OCI-LY1 (cell line): ENCODE results near the gene RAB6B.

Source experiments
- H2AFZ ChIP-seq: fragments of 200-600 bp; sonication (generic), shearing (Covaris generic); 2 replicates; pipeline ENCODE4 v1.6.0; 2014; ENCODE audit warnings: antibody characterized with exemption, mild to moderate bottlenecking, low read length
- H3F3A ChIP-seq: fragments of 200-600 bp; sonication (generic), shearing (Covaris generic); 2 replicates; pipeline ENCODE4 v1.6.0; 2014; ENCODE audit warnings: mild to moderate bottlenecking, antibody characterized with exemption, low read length, moderate library complexity; ENCODE audit not compliant: insufficient read depth
- H3K27ac ChIP-seq: fragments of 200-600 bp; sonication (generic); 2 replicates; pipeline ENCODE4 v1.5.1; 2014; ENCODE audit warnings: low read length, mixed run types, mild to moderate bottlenecking, low read depth; ENCODE audit not compliant: poor library complexity, severe bottlenecking
- H3K27me3 ChIP-seq: fragments of 200-600 bp; sonication (generic); 2 replicates; pipeline ENCODE4 v1.6.0; 2014; ENCODE audit warnings: antibody characterized with exemption, mild to moderate bottlenecking, low read length, moderate library complexity; ENCODE audit not compliant: insufficient read depth
- H3K36me3 ChIP-seq: fragments of 200-600 bp; sonication (generic); 2 replicates; pipeline ENCODE4 v1.6.1; 2014; ENCODE audit warnings: mild to moderate bottlenecking, antibody characterized with exemption, low read length, moderate library complexity, mixed read lengths; ENCODE audit not compliant: insufficient read depth
- H3K4me1 ChIP-seq: fragments of 200-600 bp; sonication (generic); 2 replicates; pipeline ENCODE4 v1.5.1; 2014; ENCODE audit warnings: mild to moderate bottlenecking, low read length, moderate library complexity; ENCODE audit not compliant: insufficient read depth, severe bottlenecking
- H3K4me2 ChIP-seq: fragments of 200-600 bp; sonication (generic), shearing (Covaris generic); 2 replicates; pipeline ENCODE4 v1.6.1; 2014; ENCODE audit warnings: low read length
- H3K4me3 ChIP-seq: fragments of 200-600 bp; sonication (generic); 2 replicates; pipeline ENCODE4 v1.5.1; 2014; ENCODE audit warnings: low read length, low read depth, mild to moderate bottlenecking, mixed read lengths; ENCODE audit not compliant: poor library complexity, severe bottlenecking
- H3K79me2 ChIP-seq: fragments of 200-600 bp; shearing (Covaris generic); 2 replicates; pipeline ENCODE4 v1.6.1; 2016; ENCODE audit warnings: mixed run types, low read length, mixed read lengths; ENCODE audit not compliant: insufficient read depth
- H3K9ac ChIP-seq: fragments of 200-600 bp; sonication (generic), shearing (Covaris generic); 2 replicates; pipeline ENCODE4 v1.6.1; 2014; ENCODE audit warnings: mild to moderate bottlenecking, low read length, mixed read lengths
- H3K9me2 ChIP-seq: fragments of 200-600 bp; sonication (generic), shearing (Covaris generic); 2 replicates; pipeline ENCODE4 v1.6.1; 2014; ENCODE audit warnings: low read depth, mild to moderate bottlenecking, low read length, mixed read lengths
- H3K9me3 ChIP-seq: fragments of 200-600 bp; shearing (Covaris generic); 2 replicates; pipeline ENCODE4 v1.6.1; 2014; ENCODE audit warnings: low read length, mixed read lengths
- H4K20me1 ChIP-seq: fragments of 200-600 bp; sonication (generic), shearing (Covaris generic); 2 replicates; pipeline ENCODE4 v1.6.0; 2016; ENCODE audit warnings: mild to moderate bottlenecking, low read length; ENCODE audit not compliant: insufficient read depth
- CTCF ChIP-seq: fragments of 200-600 bp; sonication (generic), shearing (Covaris generic); IDR thresholded peaks from 2 replicates; pipeline ENCODE4 v1.5.1; 2017; ENCODE audit warnings: mild to moderate bottlenecking, antibody characterized with exemption, low read length, moderate library complexity, mixed read lengths
- EZH2 ChIP-seq: fragments of 200-600 bp; sonication (generic), shearing (Covaris generic); IDR thresholded peaks from 2 replicates; pipeline ENCODE4 v1.8.0; 2017; ENCODE audit warnings: borderline replicate concordance, mixed run types, mild to moderate bottlenecking, antibody characterized with exemption, low read length, moderate library complexity, mixed read lengths

Gene RAB6B

GRCh38 chr3:133893683-133894352, 1.9 kb downstream of the RAB6B start:
- Histone ChIP-seq H3K4me3 (no peak overlapping the region), H4K20me1 (no peaks in the 10 kb centered on the region), H2AFZ (no peak overlapping the region), H3K9me3 (no peaks in the 10 kb centered on the region), H3K79me2 (no peaks in the 10 kb centered on the region), H3K27me3 (peaks cover 7% of the 10 kb centered on the region; the same call in 1 of the 2 replicates), H3K27ac (no peak overlapping the region), H3K36me3 (no peaks in the 10 kb centered on the region), H3K4me2 (no peak overlapping the region), H3K9me2 (no peaks in the 10 kb centered on the region), H3K4me1 (no peaks in the 10 kb centered on the region), H3F3A (no peaks in the 10 kb centered on the region), H3K9ac (no peak overlapping the region)
- TF ChIP-seq CTCF (no peak), EZH2 (no peak)

- H3K9me3 ChIP-seq = no peaks in the 10 kb centered on the region
- no peak overlapping the region for H3K4me3 ChIP-seq
- H3K9me2 ChIP-seq = no peaks in the 10 kb centered on the region
- H2AFZ ChIP-seq = no peak overlapping the region
- no peak overlapping the region for H3K9ac ChIP-seq
- H3K27ac ChIP-seq = no peak overlapping the region
- no peaks in the 10 kb centered on the region for H3K4me1 ChIP-seq
- no peaks in the 10 kb centered on the region for H3K79me2 ChIP-seq
- H3K4me2 ChIP-seq = no peak overlapping the region
- peaks cover 7% of the 10 kb centered on the region; the same call in 1 of the 2 replicates for H3K27me3 ChIP-seq
- no peaks in the 10 kb centered on the region for H3K36me3 ChIP-seq
- TF ChIP-seq EZH2 = no peak
- H3F3A ChIP-seq = no peaks in the 10 kb centered on the region
- H4K20me1 ChIP-seq = no peaks in the 10 kb centered on the region
These were observed 3.0 kb downstream of the RAB6B start for GRCh38 chr3:133892541-133893231.

GRCh38 chr3:133891662-133892378, 3.9 kb downstream of the RAB6B start:
- Histone ChIP-seq H3K4me2 (no peak overlapping the region), H3K4me1 (no peaks in the 10 kb centered on the region), H3K36me3 (no peaks in the 10 kb centered on the region), H3K9me3 (no peaks in the 10 kb centered on the region), H3K9me2 (no peaks in the 10 kb centered on the region), H3K27ac (no peak overlapping the region), H3K4me3 (no peak overlapping the region), H4K20me1 (no peaks in the 10 kb centered on the region), H2AFZ (no peak overlapping the region), H3K79me2 (no peaks in the 10 kb centered on the region), H3F3A (no peaks in the 10 kb centered on the region), H3K9ac (no peak overlapping the region), H3K27me3 (peaks cover 7% of the 10 kb centered on the region; the same call in 1 of the 2 replicates)
- TF ChIP-seq CTCF = no peak
- TF ChIP-seq EZH2 = no peak
